ENCODE results near the gene CCDC24.

CCDC24 gene

DNA sequence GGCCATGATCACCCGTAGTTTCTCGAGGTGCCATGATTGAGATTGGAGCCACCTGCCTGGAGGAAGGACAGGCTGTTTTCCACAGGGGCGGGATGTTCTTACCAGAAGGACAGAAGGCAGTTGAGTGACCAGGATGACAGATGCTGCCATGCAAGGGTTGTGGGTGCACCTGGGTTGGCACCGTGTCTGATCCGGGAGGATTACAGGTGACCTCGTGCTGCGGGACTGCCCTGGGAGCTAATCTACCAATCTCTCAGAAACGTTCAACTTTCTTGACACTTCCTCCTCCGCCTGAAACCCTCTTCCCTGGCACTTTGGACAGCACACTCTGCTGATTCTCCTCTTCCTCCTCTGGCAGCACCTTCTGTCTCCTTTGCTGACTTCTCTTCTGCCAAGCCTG is 53.7 kb downstream of the CCDC24 start:
- DNase-seq: no peak
